GM12878 (cell line): Measurements from ENCODE around the gene EFNA2. TPM values are rescaled to one million over a fixed set of nuclear protein-coding genes. Genes with fewer than 3 reads are reported as not detected.

ENCODE experiments used
- BCL11A ChIP-seq: IDR thresholded peaks from 2 replicates; pipeline ENCODE4 v1.6.1; 2011; ENCODE audit warnings: low read depth, low read length
- CHD2 ChIP-seq: IDR thresholded peaks from 2 replicates; pipeline ENCODE4 v1.6.1; 2011; ENCODE audit warnings: low read depth, low read length, improper control_type of control experiment, borderline replicate concordance
- E4F1 ChIP-seq: fragments of 450-650 bp; IDR thresholded peaks from 2 replicates; pipeline ENCODE4 v1.6.1; 2018; ENCODE audit warnings: borderline replicate concordance, mild to moderate bottlenecking; ENCODE audit not compliant: partially characterized antibody
- HDAC6 ChIP-seq: fragments of 200-600 bp; sonication (generic); IDR thresholded peaks from one replicate; pipeline ENCODE4 v1.8.0; 2017; ENCODE audit warnings: antibody characterized with exemption; ENCODE audit not compliant: unreplicated experiment
- IRF3 ChIP-seq: fragments of 450-650 bp; IDR thresholded peaks from 2 replicates; pipeline ENCODE4 v1.6.1; 2014; ENCODE audit warnings: mild to moderate bottlenecking
- JUNB ChIP-seq: IDR thresholded peaks from 2 replicates; pipeline ENCODE4 v1.6.1; 2016; ENCODE audit warnings: antibody characterized with exemption, mild to moderate bottlenecking
- KLF5 ChIP-seq: fragments of 450-650 bp; IDR thresholded peaks from 2 replicates; pipeline ENCODE4 v1.6.1; 2014; ENCODE audit warnings: mild to moderate bottlenecking; ENCODE audit not compliant: partially characterized antibody
- MEF2A ChIP-seq: IDR thresholded peaks from 2 replicates; pipeline ENCODE4 v1.6.1; 2011; ENCODE audit warnings: low read depth, mild to moderate bottlenecking, low read length, moderate library complexity; ENCODE audit not compliant: insufficient read depth
- MTA3 ChIP-seq: IDR thresholded peaks from 2 replicates; pipeline ENCODE4 v1.6.1; 2012; ENCODE audit warnings: low read length, inconsistent platforms, borderline replicate concordance
- NR2C2 ChIP-seq: IDR thresholded peaks from 2 replicates; pipeline ENCODE4 v1.6.1; 2011; ENCODE audit warnings: borderline replicate concordance, low read depth; ENCODE audit not compliant: control insufficient read depth, insufficient read length
- PBX3 ChIP-seq: IDR thresholded peaks from 2 replicates; pipeline ENCODE4 v1.6.1; 2011; ENCODE audit warnings: mild to moderate bottlenecking, low read depth, low read length, moderate library complexity; ENCODE audit not compliant: insufficient replicate concordance
- PML ChIP-seq: IDR thresholded peaks from 2 replicates; pipeline ENCODE4 v1.6.1; 2012; ENCODE audit warnings: low read length, inconsistent platforms
- POLR2AphosphoS5 ChIP-seq: IDR thresholded peaks from 2 replicates; pipeline ENCODE4 v1.6.1; 2011; ENCODE audit warnings: mild to moderate bottlenecking, low read length, inconsistent platforms
- RBBP5 ChIP-seq: fragments of 200-600 bp; sonication (generic); conservative IDR thresholded peaks from 2 replicates; pipeline ENCODE4 v1.6.1; 2016
- RUNX3 ChIP-seq: IDR thresholded peaks from 2 replicates; pipeline ENCODE4 v1.6.1; 2012; ENCODE audit warnings: low read length, inconsistent platforms
- SMAD1 ChIP-seq: fragments of 450-650 bp; IDR thresholded peaks from 2 replicates; pipeline ENCODE4 v1.6.1; 2018; ENCODE audit warnings: mild to moderate bottlenecking, low read depth; ENCODE audit not compliant: partially characterized antibody
- SPI1 ChIP-seq: IDR thresholded peaks from 2 replicates; pipeline ENCODE4 v1.6.1; 2011; ENCODE audit warnings: low read depth, mild to moderate bottlenecking, low read length, moderate library complexity, borderline replicate concordance; ENCODE audit not compliant: insufficient read depth
- TAF1 ChIP-seq: IDR thresholded peaks from 2 replicates; pipeline ENCODE4 v1.6.1; 2011; ENCODE audit warnings: mild to moderate bottlenecking, low read depth, low read length, borderline replicate concordance
- ZNF207 ChIP-seq: fragments of 450-650 bp; IDR thresholded peaks from 2 replicates; pipeline ENCODE4 v1.6.1; 2014; ENCODE audit warnings: antibody characterized with exemption, mild to moderate bottlenecking, borderline replicate concordance
- ZNF274 ChIP-seq: IDR thresholded peaks from one replicate; pipeline ENCODE4 v1.8.0; 2011; ENCODE audit not compliant: insufficient read length, insufficient read depth
- polyA plus RNA-seq, 11 experiments: library from polyadenylated mRNA; depleted of rRNA in 4 of 11; unstranded in 6 of 11; stranded (reverse) in 5 of 11; fragments of >200 nt; fragmentation: Nextera tagmentation in 4 of 11; fragmentation: Illumina TruSeq in 1 of 11; extraction: Ambion mirVana in 4 of 11; extraction: Trizol in 1 of 11; gene quantifications; 1 replicate in 1 of 11; 2 replicates in 10 of 11; pipeline versions ENCODE4 v1.2.1 to v1.2.3, GENCODE V29; 2011 to 2016; ENCODE audit warnings: inconsistent platforms in 2 of 11, missing spikeins in 2 of 11, low read depth in 1 of 11
- total RNA-seq, 4 experiments: library from RNA; depleted of rRNA in 3 of 4; stranded (reverse); fragments of >200 nt in 3 of 4; fragmentation: Illumina TruSeq in 1 of 4; extraction: Trizol in 1 of 4; gene quantifications; 2 replicates each; pipeline versions ENCODE4 v1.2.1 to v1.2.3, GENCODE V29; 2013 to 2021
- TF ChIP-seq, protein P1 (sequence below): fragments of 450-650 bp; formaldehyde crosslinking; IDR thresholded peaks from 2 replicates; pipeline ENCODE4 v1.5.0; 2022; ENCODE audit warnings: mild to moderate bottlenecking, missing genetic modification characterization

Gene EFNA2
- total and polyA plus RNA-seq, 10 of the 15 experiments (the other 5 are each of a cell fraction or from before 2014, with no cell fraction given): not detected

GRCh38 chr19:1249298-1249989, 36.2 kb upstream of the EFNA2 start (continued):
- no peak for TF ChIP-seq RBBP5
- peak; percentile 57; the same call in 1 of the 2 replicates for TF ChIP-seq TAF1
- no peak for TF ChIP-seq SPI1
- TF ChIP-seq, protein P1, sequence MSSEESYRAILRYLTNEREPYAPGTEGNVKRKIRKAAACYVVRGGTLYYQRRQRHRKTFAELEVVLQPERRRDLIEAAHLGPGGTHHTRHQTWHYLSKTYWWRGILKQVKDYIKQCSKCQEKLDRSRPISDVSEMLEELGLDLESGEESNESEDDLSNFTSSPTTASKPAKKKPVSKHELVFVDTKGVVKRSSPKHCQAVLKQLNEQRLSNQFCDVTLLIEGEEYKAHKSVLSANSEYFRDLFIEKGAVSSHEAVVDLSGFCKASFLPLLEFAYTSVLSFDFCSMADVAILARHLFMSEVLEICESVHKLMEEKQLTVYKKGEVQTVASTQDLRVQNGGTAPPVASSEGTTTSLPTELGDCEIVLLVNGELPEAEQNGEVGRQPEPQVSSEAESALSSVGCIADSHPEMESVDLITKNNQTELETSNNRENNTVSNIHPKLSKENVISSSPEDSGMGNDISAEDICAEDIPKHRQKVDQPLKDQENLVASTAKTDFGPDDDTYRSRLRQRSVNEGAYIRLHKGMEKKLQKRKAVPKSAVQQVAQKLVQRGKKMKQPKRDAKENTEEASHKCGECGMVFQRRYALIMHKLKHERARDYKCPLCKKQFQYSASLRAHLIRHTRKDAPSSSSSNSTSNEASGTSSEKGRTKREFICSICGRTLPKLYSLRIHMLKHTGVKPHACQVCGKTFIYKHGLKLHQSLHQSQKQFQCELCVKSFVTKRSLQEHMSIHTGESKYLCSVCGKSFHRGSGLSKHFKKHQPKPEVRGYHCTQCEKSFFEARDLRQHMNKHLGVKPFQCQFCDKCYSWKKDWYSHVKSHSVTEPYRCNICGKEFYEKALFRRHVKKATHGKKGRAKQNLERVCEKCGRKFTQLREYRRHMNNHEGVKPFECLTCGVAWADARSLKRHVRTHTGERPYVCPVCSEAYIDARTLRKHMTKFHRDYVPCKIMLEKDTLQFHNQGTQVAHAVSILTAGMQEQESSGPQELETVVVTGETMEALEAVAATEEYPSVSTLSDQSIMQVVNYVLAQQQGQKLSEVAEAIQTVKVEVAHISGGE (CRISPR knock-in tag): no peak
- no peak for TF ChIP-seq HDAC6
- no peak for TF ChIP-seq PBX3
- peak; percentile 93 for TF ChIP-seq POLR2AphosphoS5
- TF ChIP-seq ZNF207: no peak
- TF ChIP-seq CHD2: no peak
- TF ChIP-seq PML: peak; percentile 73; the same call in 1 of the 2 replicates
- no peak for TF ChIP-seq KLF5
- no peak for TF ChIP-seq ZNF274
- TF ChIP-seq IRF3: no peak
- TF ChIP-seq JUNB: no peak
- TF ChIP-seq MTA3: no peak
- TF ChIP-seq SMAD1: no peak
- no peak for TF ChIP-seq RUNX3
- TF ChIP-seq NR2C2: no peak
- no peak for TF ChIP-seq BCL11A
- no peak for TF ChIP-seq MEF2A
- no peak for TF ChIP-seq E4F1
